MM.1S (cell line): ENCODE measurements around the gene TPRA1.

Experiments
- CTCF ChIP-seq: fragments of 300-600 bp; sonication (generic); IDR thresholded peaks from 2 replicates; pipeline ENCODE4 v1.5.1; 2016; ENCODE audit warnings: antibody characterized with exemption, low read length, mixed read lengths
- EZH2 ChIP-seq: fragments of 300-600 bp; sonication (generic); optimal IDR thresholded peaks from 2 replicates; pipeline ENCODE3; 2017; ENCODE audit warnings: low read depth, mild to moderate bottlenecking, antibody characterized with exemption, low read length, mixed read lengths

- TF ChIP-seq EZH2 (no peak), CTCF (no peak)
Observed at GRCh38 chr3:127604035-127604434, 13.5 kb upstream of the TPRA1 start.
